ENCODE measurements around the gene STEEP1. TPM values are rescaled to one million over a fixed set of nuclear protein-coding genes. Genes with fewer than 3 reads are reported as not detected.

The STEEP1 gene
- total RNA-seq, 1 donor from 2014 or later: 23.1 TPM

DNA sequence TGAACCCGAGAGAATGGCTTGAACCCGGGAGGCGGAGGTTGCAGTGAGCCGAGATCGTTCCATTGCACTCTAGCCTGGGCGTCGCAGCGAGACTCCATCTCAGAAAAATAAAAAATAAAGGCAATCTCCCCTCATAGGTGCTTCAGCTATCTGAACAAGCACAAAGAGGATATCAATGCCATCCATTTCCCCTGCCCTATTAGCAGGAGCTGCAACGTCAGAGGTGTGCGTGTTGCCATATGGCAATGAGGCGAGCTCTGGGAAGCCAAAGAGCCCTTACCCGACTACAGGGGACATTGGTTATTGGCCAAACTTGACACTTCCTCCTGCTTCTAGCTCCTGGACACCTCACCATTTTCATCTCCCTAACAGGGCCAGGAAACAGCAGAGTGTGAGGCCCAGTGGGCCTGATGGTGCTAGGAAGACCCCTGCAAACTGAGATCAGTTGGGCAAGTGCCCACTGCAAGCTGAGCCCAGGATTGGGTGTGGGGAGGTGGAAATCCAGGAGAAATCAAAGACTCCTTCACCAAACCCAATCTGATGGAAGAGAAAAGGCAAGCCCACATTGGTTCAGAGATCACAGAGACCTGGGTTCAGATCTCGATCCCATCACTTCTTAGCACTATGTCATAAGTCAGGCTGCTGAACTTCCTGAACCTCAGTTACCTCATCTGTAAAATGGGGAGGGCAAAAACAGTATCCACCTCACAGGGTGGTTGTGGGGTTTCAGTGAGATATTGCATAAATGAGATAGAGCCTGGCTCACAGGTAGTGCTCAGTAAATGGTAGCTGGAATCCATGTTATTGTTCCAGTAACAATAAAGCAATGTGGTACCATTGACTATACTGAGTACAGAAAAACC is 75.8 kb downstream of the STEEP1 start:
- no peak overlapping the region for H3K27ac ChIP-seq
- no peak for ATAC-seq
- no peaks in the 10 kb centered on the region for H3K27me3 ChIP-seq
- TF ChIP-seq, protein P1, sequence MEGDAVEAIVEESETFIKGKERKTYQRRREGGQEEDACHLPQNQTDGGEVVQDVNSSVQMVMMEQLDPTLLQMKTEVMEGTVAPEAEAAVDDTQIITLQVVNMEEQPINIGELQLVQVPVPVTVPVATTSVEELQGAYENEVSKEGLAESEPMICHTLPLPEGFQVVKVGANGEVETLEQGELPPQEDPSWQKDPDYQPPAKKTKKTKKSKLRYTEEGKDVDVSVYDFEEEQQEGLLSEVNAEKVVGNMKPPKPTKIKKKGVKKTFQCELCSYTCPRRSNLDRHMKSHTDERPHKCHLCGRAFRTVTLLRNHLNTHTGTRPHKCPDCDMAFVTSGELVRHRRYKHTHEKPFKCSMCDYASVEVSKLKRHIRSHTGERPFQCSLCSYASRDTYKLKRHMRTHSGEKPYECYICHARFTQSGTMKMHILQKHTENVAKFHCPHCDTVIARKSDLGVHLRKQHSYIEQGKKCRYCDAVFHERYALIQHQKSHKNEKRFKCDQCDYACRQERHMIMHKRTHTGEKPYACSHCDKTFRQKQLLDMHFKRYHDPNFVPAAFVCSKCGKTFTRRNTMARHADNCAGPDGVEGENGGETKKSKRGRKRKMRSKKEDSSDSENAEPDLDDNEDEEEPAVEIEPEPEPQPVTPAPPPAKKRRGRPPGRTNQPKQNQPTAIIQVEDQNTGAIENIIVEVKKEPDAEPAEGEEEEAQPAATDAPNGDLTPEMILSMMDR (IDR thresholded peaks at IDR 0.05): no peak
- H3K36me3 ChIP-seq: no peaks in the 10 kb centered on the region
- no peaks in the 10 kb centered on the region for H3K4me1 ChIP-seq
- H3K9me3 ChIP-seq: no peaks in the 10 kb centered on the region
- H3K4me3 ChIP-seq: no peak overlapping the region
- no peak for DNase-seq
- intact Hi-C loops (cut with DNase I): no loop called here

DNA sequence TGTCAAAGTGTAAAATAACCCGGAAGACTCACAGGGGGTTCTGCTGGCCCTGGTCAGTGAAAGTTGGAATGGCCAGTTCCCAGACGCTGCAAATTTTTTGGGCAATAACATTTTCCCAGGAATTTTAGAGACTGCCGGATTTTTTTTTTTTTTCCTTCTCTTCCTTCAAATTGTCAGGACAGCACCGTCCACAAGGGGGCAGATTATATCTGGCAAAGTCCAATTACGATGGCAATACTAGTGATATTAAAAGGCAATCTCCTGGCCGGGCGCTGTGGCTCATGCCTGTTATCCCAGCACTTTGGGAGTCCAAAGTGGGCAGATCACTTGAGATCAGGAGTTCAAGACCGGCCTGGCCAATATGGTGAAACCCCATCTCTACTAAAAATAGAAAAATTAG is 76.5 kb downstream of the STEEP1 start:
- Histone ChIP-seq H3K36me3 (no peaks in the 10 kb centered on the region), H3K27ac (no peak overlapping the region), H3K4me3 (no peak overlapping the region), H3K27me3 (no peaks in the 10 kb centered on the region), H3K4me1 (no peaks in the 10 kb centered on the region), H3K9me3 (no peaks in the 10 kb centered on the region)
- no peak for DNase-seq
- TF ChIP-seq, protein P1 (IDR thresholded peaks at IDR 0.05): peak; percentile 59
- ATAC-seq: peak; percentile 74
- intact Hi-C loops (cut with DNase I): no loop called here

Other genes with a start within 250 kb of the STEEP1 start
- 13.5 TPM for gene SLC25A43, start 166.1 kb downstream of the STEEP1 start, total RNA-seq
- gene SLC25A5, start 97.0 kb downstream of the STEEP1 start, total RNA-seq: 323 TPM
- 48.7 TPM for gene UBE2A, start 9.2 kb upstream of the STEEP1 start, total RNA-seq
- gene NKRF, start 41.0 kb upstream of the STEEP1 start, total RNA-seq: 7.1 TPM
- 20.9 TPM for gene SEPTIN6, start 127.8 kb upstream of the STEEP1 start, total RNA-seq
- gene SOWAHD, start 193.2 kb upstream of the STEEP1 start, total RNA-seq: 4.0 TPM
- 1,275 TPM for gene RPL39, start 226.2 kb upstream of the STEEP1 start, total RNA-seq